DOHH2 (cell line): ENCODE measurements around the gene DNAJC17.

Experiments used
- H3F3A ChIP-seq: fragments of 200-600 bp; sonication (generic), shearing (Covaris generic); 2 replicates; pipeline ENCODE4 v1.6.0; 2016; ENCODE audit warnings: antibody characterized with exemption, mild to moderate bottlenecking; ENCODE audit not compliant: control insufficient read depth, insufficient read depth
- H3K27ac ChIP-seq: fragments of 200-600 bp; sonication (generic); 2 replicates; pipeline ENCODE4 v1.5.1; 2014; ENCODE audit warnings: low read depth, mild to moderate bottlenecking, low read length, moderate library complexity
- H3K27me3 ChIP-seq: fragments of 200-600 bp; sonication (generic); 2 replicates; pipeline ENCODE4 v1.6.1; 2014; ENCODE audit warnings: mild to moderate bottlenecking, low read length, mixed read lengths; ENCODE audit not compliant: control insufficient read depth
- H3K36me3 ChIP-seq: fragments of 200-600 bp; sonication (generic); 2 replicates; pipeline ENCODE4 v1.6.1; 2014; ENCODE audit warnings: mild to moderate bottlenecking, low read length, moderate library complexity, mixed read lengths; ENCODE audit not compliant: control insufficient read depth
- H3K4me1 ChIP-seq: fragments of 200-600 bp; sonication (generic); 2 replicates; pipeline ENCODE4 v1.6.1; 2014; ENCODE audit warnings: mild to moderate bottlenecking, low read length, mixed read lengths; ENCODE audit not compliant: control insufficient read depth
- H3K4me2 ChIP-seq: fragments of 200-600 bp; sonication (generic); 2 replicates; pipeline ENCODE4 v1.6.0; 2014; ENCODE audit warnings: mild to moderate bottlenecking, low read length, moderate library complexity
- H3K4me3 ChIP-seq: fragments of 200-600 bp; sonication (generic); 2 replicates; pipeline ENCODE4 v1.5.1; 2014; ENCODE audit warnings: mild to moderate bottlenecking, low read length, mixed read lengths
- H3K79me2 ChIP-seq: fragments of 200-600 bp; sonication (generic); 2 replicates; pipeline ENCODE4 v1.6.1; 2014; ENCODE audit warnings: mild to moderate bottlenecking, low read length, mixed read lengths; ENCODE audit not compliant: control insufficient read depth
- H3K9me2 ChIP-seq: fragments of 200-600 bp; sonication (generic); replicated peaks from 2 replicates; pipeline ENCODE4 v1.6.1; 2014; ENCODE audit warnings: mild to moderate bottlenecking, low read length, mixed read lengths; ENCODE audit not compliant: control insufficient read depth
- H3K9me3 ChIP-seq: fragments of 200-600 bp; sonication (generic); 2 replicates; pipeline ENCODE4 v1.6.1; 2014; ENCODE audit warnings: antibody characterized with exemption, low read length, mixed read lengths; ENCODE audit not compliant: control insufficient read depth, insufficient read depth
- H4K20me1 ChIP-seq: fragments of 200-600 bp; sonication (generic); 2 replicates; pipeline ENCODE4 v1.6.0; 2014; ENCODE audit warnings: low read depth, mild to moderate bottlenecking, antibody characterized with exemption, low read length, moderate library complexity; ENCODE audit not compliant: control insufficient read depth, insufficient read depth
- EZH2phosphoT487 ChIP-seq: fragments of 200-600 bp; sonication (generic); IDR thresholded peaks from 2 replicates; pipeline ENCODE4 v1.6.1; 2017; ENCODE audit warnings: borderline replicate concordance, mild to moderate bottlenecking, antibody characterized with exemption, low read length, moderate library complexity, mixed read lengths
- TF ChIP-seq, protein P1 (sequence below): fragments of 200-600 bp; sonication (generic); IDR thresholded peaks from one replicate; pipeline ENCODE4 v1.5.1; 2014; ENCODE audit warnings: antibody characterized with exemption, mild to moderate bottlenecking, low read depth, low read length; ENCODE audit not compliant: poor library complexity, severe bottlenecking

The DNAJC17 gene

DNA sequence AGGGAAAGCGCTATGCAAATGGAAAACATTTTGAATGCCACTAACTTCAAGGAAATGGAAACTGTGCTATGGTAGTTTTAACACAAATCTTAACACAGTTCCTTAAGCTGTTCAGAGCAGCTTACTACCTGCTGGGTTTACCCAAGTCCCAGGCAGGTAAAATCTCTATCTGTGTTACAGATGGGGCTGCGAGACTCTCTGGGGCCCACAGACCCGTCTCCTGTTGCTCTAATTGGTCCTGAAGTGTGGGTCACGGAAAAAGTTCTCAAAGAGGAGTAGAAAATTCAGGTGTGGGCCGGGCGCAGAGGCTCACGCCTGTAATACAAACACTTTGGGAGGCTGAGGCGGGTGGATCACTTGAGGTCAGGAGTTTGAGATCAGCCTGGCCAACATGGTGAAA lies 17.3 kb downstream of the DNAJC17 start:
- TF ChIP-seq EZH2phosphoT487: no peak
- TF ChIP-seq, protein P1, sequence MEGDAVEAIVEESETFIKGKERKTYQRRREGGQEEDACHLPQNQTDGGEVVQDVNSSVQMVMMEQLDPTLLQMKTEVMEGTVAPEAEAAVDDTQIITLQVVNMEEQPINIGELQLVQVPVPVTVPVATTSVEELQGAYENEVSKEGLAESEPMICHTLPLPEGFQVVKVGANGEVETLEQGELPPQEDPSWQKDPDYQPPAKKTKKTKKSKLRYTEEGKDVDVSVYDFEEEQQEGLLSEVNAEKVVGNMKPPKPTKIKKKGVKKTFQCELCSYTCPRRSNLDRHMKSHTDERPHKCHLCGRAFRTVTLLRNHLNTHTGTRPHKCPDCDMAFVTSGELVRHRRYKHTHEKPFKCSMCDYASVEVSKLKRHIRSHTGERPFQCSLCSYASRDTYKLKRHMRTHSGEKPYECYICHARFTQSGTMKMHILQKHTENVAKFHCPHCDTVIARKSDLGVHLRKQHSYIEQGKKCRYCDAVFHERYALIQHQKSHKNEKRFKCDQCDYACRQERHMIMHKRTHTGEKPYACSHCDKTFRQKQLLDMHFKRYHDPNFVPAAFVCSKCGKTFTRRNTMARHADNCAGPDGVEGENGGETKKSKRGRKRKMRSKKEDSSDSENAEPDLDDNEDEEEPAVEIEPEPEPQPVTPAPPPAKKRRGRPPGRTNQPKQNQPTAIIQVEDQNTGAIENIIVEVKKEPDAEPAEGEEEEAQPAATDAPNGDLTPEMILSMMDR: no peak
- Histone ChIP-seq H3K9me2 (no peaks in the 10 kb centered on the region), H3K79me2 (peaks cover 20% of the 10 kb centered on the region), H4K20me1 (0 out of 2 replicates have a peak, but pooled peaks cover 4% of the 10 kb centered on the region), H3K4me2 (no peak overlapping the region), H3K4me3 (no peak overlapping the region), H3K4me1 (no peaks in the 10 kb centered on the region), H3K27ac (no peak overlapping the region), H3K9me3 (no peaks in the 10 kb centered on the region), H3K27me3 (no peaks in the 10 kb centered on the region), H3K36me3 (0 out of 2 replicates have a peak, but pooled peaks cover 2% of the 10 kb centered on the region), H3F3A (no peaks in the 10 kb centered on the region)

DNA sequence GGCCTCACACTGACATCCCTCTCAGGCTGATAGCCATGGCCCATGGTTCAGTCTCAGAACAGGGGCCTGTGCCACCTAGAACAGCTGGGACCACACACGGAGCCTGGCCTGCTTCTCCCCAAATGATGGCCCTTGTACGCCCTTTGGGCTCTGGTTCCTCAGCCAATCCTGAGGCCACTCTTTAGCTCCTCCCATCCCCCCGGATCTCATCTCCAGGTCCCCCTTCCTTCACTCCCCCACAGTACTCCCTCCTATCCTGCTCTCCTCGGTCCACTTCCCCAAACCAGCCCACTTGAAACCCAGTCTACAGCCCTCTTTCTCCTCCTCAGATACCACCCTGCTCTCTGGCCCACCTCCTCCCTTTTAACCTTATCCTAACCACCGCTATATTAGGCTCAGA lies 18.2 kb downstream of the DNAJC17 start:
- Histone ChIP-seq H3K4me2 (no peak overlapping the region), H3F3A (no peaks in the 10 kb centered on the region)

DNA sequence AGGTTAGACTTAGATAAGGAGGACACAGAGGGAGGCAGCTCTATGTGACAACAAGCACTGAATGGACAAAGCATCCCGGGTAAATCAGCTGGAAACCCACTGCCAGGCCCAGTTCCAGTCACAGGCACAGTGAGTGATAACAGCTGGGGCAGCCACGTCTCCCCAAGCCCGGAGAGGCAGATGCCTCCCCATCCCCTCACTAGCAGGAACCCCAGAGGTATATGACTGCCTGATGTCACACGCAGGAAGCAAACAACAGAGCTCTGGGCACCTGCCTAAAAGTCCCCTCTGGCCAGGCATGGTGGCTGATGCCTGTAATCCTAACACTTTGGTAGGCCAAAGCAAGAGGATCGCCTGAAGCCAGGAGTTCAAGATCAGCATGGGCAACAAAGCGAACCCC lies 19.3 kb downstream of the DNAJC17 start:
- no peaks in the 10 kb centered on the region for H3K27me3 ChIP-seq
- H3K4me1 ChIP-seq: no peaks in the 10 kb centered on the region
- no peaks in the 10 kb centered on the region for H3F3A ChIP-seq
- H3K36me3 ChIP-seq: no peaks in the 10 kb centered on the region
- H3K9me3 ChIP-seq: no peaks in the 10 kb centered on the region
- no peak overlapping the region for H3K4me2 ChIP-seq
- H3K4me3 ChIP-seq: no peak overlapping the region
- no peaks in the 10 kb centered on the region for H3K9me2 ChIP-seq
- no peak overlapping the region for H3K27ac ChIP-seq
- no peaks in the 10 kb centered on the region for H4K20me1 ChIP-seq
- TF ChIP-seq EZH2phosphoT487: no peak
- peaks cover 12% of the 10 kb centered on the region for H3K79me2 ChIP-seq

More for the DNA sequence above, 18.2 kb downstream of the DNAJC17 start:
- Histone ChIP-seq H3K4me3 (no peak overlapping the region), H4K20me1 (0 out of 2 replicates have a peak, but pooled peaks cover 4% of the 10 kb centered on the region), H3K27me3 (no peaks in the 10 kb centered on the region), H3K79me2 (peaks cover 19% of the 10 kb centered on the region), H3K9me2 (no peaks in the 10 kb centered on the region), H3K36me3 (0 out of 2 replicates have a peak, but pooled peaks cover 2% of the 10 kb centered on the region), H3K27ac (no peak overlapping the region), H3K4me1 (no peaks in the 10 kb centered on the region), H3K9me3 (no peaks in the 10 kb centered on the region)
- no peak for TF ChIP-seq EZH2phosphoT487
- TF ChIP-seq, protein P1: no peak

DNA sequence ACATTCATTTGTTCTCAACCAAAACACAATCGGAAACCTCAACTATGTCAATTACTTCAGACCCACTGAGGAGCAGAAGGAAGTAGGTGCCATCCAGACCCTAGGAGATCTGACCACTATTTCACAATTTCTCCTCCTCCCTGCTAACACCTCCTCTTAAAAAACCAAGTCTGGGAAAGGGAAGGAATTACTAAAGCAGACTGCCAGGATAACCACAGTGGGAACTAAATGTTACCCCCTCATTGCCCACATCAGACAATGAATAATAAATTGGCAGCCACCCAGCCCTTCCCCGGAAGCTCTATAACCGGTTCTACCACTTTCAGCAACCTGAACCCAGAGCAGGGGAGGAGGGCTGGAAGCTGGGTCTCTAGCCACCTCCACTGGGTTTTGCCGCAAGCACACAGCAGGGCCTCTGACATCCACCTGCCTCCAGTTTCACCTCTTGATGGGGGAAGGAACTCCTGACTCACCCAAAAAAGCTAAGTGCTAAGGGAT lies 19.9 kb downstream of the DNAJC17 start:
- H3K36me3 ChIP-seq: no peaks in the 10 kb centered on the region
- H3K4me2 ChIP-seq: no peak overlapping the region
- peaks cover 13% of the 10 kb centered on the region for H3K79me2 ChIP-seq
- H3K4me1 ChIP-seq: peaks cover 5% of the 10 kb centered on the region
- no peaks in the 10 kb centered on the region for H4K20me1 ChIP-seq
- no peak overlapping the region for H3K27ac ChIP-seq
- H3K4me3 ChIP-seq: no peak overlapping the region
- no peaks in the 10 kb centered on the region for H3F3A ChIP-seq
- H3K9me2 ChIP-seq: no peaks in the 10 kb centered on the region
- no peaks in the 10 kb centered on the region for H3K27me3 ChIP-seq
- no peaks in the 10 kb centered on the region for H3K9me3 ChIP-seq
- TF ChIP-seq, protein P1: no peak
- TF ChIP-seq EZH2phosphoT487: no peak
